ENCODE measurements around the gene MSANTD7.

- no peak for TF ChIP-seq POLR2AphosphoS5 (IDR thresholded peaks at IDR 0.05; ENCODE audit: low read depth)
- TF ChIP-seq CTCF (IDR thresholded peaks at IDR 0.05; ENCODE audit: insufficient read depth, low read length): no peak
- no peak for TF ChIP-seq GABPA (IDR thresholded peaks at IDR 0.05; ENCODE audit: low read depth)
- no peak for TF ChIP-seq REST (IDR thresholded peaks at IDR 0.05; ENCODE audit: insufficient replicate concordance, low read depth)
Observed at GRCh38 chr10:14800397-14800796, 37.7 kb upstream of the MSANTD7 start.
